ENCODE data around the gene TMEM212.

Gene TMEM212

DNA sequence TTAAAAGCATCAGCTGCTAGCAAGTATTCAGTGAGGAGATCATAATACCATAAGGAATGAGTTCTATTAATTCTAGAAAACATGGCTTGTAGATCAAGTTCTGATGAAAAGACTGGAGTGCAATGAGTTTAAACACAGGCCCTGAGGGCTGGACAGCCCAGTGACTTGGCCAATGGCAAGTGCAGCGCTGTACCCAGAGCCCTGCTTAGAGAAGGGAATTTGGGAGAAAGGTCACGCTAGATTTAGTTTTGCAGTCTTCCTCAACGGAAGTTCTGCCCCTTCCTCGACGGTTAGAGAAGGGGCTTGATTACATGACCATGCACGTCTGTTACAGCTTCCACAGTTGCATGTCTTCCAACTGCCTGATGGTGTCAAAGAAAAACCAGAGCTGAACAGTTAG is 4.0 kb downstream of the TMEM212 start:
- TF ChIP-seq, protein P1, sequence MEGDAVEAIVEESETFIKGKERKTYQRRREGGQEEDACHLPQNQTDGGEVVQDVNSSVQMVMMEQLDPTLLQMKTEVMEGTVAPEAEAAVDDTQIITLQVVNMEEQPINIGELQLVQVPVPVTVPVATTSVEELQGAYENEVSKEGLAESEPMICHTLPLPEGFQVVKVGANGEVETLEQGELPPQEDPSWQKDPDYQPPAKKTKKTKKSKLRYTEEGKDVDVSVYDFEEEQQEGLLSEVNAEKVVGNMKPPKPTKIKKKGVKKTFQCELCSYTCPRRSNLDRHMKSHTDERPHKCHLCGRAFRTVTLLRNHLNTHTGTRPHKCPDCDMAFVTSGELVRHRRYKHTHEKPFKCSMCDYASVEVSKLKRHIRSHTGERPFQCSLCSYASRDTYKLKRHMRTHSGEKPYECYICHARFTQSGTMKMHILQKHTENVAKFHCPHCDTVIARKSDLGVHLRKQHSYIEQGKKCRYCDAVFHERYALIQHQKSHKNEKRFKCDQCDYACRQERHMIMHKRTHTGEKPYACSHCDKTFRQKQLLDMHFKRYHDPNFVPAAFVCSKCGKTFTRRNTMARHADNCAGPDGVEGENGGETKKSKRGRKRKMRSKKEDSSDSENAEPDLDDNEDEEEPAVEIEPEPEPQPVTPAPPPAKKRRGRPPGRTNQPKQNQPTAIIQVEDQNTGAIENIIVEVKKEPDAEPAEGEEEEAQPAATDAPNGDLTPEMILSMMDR (IDR thresholded peaks at IDR 0.05; ENCODE audit: low read depth, low read length) = no peak
- TF ChIP-seq POLR2A (IDR thresholded peaks at IDR 0.05; ENCODE audit: extremely low read depth, insufficient read length) (no peak), MYC (IDR thresholded peaks at IDR 0.05; ENCODE audit: low read depth, low read length) (no peak)
- TF ChIP-seq, protein P2, sequence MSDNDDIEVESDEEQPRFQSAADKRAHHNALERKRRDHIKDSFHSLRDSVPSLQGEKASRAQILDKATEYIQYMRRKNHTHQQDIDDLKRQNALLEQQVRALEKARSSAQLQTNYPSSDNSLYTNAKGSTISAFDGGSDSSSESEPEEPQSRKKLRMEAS (IDR thresholded peaks at IDR 0.05; ENCODE audit: low read depth, low read length) = no peak
- DNase-seq (ENCODE audit: low read depth) = no peak
- no peak overlapping the region for H3K4me3 ChIP-seq (ENCODE audit: low read depth, low read length)

DNA sequence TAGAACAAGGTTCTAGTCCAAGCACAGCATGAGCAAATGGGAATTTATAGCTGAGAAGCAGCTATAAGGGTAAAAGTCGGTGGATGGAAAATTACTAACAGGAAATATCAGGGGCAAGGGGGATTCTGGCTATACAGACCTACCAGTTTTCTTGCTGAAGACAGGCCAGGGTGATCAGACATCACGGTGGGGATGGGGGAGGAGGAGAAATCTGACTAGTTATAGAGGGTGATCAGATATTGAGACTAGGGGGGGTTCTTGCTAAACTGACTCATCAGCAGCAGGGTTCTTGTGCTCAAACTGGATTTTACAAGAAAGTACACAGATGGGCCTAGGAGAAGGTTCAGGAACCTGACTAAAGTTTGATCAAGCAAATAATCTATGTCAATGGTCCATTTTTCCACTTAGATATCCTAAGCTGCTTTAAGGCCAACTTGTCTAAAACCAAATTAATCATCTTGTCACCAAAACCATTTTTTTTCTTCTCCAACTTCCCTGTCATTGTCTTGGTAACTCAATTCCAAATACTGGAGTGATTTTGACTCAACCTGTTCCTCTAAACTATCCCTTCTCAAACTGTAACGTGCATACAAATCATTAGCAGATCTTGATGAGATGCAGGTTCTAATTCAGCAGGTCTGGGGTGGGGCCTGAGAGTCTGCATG is 4.6 kb downstream of the TMEM212 start:
- no peak for TF ChIP-seq POLR2A (IDR thresholded peaks at IDR 0.05; ENCODE audit: extremely low read depth, insufficient read length)
- TF ChIP-seq, protein P1 (IDR thresholded peaks at IDR 0.05; ENCODE audit: low read depth, low read length) = no peak
- no peak for DNase-seq (ENCODE audit: low read depth)
- no peak overlapping the region for H3K4me3 ChIP-seq (ENCODE audit: low read depth, low read length)

DNA sequence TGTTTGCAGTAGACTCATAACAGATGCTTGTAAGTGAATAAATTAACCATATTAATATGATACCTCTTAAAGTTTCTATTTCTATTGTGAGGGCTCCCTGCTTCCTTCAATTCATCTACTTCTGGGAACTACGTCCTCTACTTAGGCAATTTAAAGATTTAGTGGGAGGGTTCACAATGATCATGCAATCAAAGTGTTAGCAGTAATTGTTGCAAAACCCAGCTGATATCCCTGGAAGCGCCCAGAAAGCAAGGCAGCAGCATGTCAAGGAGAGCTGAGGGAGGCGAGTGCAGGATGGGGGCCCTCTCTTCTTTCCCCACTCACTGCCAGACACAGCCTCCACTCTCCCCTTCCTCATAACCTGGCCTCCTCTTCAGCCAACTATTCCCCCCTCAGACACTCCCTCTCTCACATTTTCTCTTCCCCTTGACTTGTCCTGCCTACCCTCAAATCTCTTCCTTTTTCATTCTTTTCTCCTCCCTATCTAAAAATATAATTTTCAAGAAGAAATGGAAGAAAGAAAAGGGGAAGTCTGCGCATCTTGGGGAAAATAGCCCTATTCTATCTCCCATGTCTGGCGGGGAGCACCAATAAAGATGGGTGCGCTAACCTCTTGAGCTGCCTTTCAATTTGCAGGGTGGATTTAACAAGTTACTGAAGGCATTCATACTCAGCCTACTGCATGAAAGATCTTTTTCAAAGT is 6.6 kb downstream of the TMEM212 start:
- no peak for DNase-seq (ENCODE audit: low read depth)
- H3K4me3 ChIP-seq (ENCODE audit: low read depth, low read length) = no peak overlapping the region
- TF ChIP-seq POLR2A (IDR thresholded peaks at IDR 0.05; ENCODE audit: extremely low read depth, insufficient read length) (no peak), MYC (IDR thresholded peaks at IDR 0.05; ENCODE audit: low read depth, low read length) (no peak)
- TF ChIP-seq, protein P1 (IDR thresholded peaks at IDR 0.05; ENCODE audit: low read depth, low read length) = no peak
- TF ChIP-seq, protein P2 (IDR thresholded peaks at IDR 0.05; ENCODE audit: low read depth, low read length) = no peak

DNA sequence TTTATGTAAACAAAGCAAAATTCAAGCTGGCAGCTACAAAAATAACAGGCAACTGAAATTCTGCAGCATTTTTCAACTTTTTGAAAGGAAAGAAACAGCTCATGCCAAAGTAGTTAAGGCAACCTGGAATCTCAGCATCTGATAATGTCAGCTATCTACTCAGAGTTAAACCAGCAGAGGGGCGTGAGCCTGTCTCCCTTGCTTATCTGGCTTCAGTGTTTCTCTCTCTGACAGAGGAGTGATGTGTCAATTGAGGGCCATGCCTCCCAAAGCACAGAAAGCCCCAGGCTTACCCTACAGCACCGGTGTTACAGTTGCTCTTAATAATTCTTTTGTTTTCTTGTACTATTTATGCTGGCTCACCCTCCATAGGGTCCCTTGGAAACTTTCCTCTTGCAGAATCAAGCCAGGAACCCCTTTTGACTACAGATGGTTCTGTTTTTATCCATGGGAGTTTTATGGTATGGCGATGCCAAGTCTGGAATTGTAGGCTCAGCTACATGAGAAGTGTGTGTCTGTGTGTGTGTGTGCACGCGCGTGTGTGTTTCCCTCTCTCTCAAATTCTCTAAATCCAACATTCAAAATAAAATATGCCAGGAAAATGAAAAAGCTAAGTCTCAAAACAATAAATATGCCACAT is 7.3 kb downstream of the TMEM212 start:
- H3K4me3 ChIP-seq (ENCODE audit: low read depth, low read length) = no peak overlapping the region
- DNase-seq (ENCODE audit: low read depth) = no peak
- TF ChIP-seq POLR2A (IDR thresholded peaks at IDR 0.05; ENCODE audit: extremely low read depth, insufficient read length) (no peak), MYC (IDR thresholded peaks at IDR 0.05; ENCODE audit: low read depth, low read length) (no peak)
- TF ChIP-seq, protein P2 (IDR thresholded peaks at IDR 0.05; ENCODE audit: low read depth, low read length) = no peak
- TF ChIP-seq, protein P1 (IDR thresholded peaks at IDR 0.05; ENCODE audit: low read depth, low read length) = no peak

DNA sequence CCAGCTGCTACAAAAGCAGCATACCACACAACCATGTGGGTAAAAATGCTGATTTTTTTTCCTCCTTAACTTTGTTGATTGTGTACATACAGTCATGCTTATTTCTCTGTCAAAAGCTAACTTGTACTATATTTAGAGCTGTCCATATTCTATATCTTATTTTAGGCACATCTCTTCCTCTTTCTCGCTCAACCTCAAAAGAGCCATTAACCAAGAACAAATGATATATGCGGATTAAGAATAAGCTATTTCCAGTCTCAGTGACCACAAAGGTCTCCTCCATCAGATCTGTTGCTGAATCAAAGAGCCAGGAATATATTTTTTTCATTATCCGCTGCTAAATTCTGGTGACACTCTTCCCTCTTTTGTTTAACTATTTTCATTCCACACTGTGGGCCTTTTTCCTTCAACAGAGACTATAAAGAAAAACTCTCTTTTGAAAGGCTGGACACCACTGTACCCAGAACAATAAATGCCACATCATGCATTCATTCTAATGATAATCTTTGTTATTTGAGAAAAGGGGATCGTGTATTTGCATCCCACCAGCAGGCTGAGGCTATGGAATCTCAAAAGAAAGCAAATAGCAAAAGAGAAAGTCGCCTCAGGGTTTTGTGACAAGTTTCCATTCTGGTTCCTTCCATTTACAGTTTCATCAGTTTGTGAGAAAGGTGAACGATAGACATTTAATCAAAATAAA is 8.0 kb downstream of the TMEM212 start:
- no peak overlapping the region for H3K4me3 ChIP-seq (ENCODE audit: low read depth, low read length)
- peak; percentile 35 for DNase-seq (ENCODE audit: low read depth)
- TF ChIP-seq, protein P1 (IDR thresholded peaks at IDR 0.05; ENCODE audit: low read depth, low read length) = no peak
- TF ChIP-seq, protein P2 (IDR thresholded peaks at IDR 0.05; ENCODE audit: low read depth, low read length) = no peak
- no peak for TF ChIP-seq MYC (IDR thresholded peaks at IDR 0.05; ENCODE audit: low read depth, low read length)
- no peak for TF ChIP-seq POLR2A (IDR thresholded peaks at IDR 0.05; ENCODE audit: extremely low read depth, insufficient read length)

Data from NB4 (cell line).